Activated CD4-positive, alpha-beta T cell treated with anti-CD3 and anti-CD28 coated beads, Interleukin-2, amount 50 U/mL, for 16 hours (primary cell): ENCODE data around the gene MTRF1.
"Not testable (repeated sequence)": the region's sequence is repeated elsewhere in the genome, so short reads cannot be mapped to it uniquely, and the experiment has no call there.

Source experiments
- DNase-seq: peaks from one replicate; pipeline ENCODE4 v3.0.0-alpha.2; 2020

MTRF1 gene

DNA sequence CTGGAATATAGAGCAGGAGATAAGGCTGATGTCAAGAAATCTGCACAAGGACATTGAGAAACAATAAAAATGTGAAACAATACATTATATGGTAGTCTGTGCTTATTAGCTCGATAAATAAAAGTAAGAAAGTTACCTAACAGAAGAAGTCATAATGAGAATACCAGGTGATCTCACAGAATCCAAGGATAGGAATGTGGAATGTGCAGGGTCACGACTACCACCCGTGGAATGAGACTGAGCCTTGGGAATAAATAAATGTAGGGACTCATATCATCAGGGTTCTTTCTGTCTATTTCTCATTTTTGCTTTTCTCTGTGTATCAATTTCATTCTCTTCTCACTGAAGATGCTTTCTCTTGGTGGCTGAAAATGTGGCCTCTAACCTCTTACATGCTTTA lies 43.0 kb downstream of the MTRF1 start:
- DNase-seq = no peak

DNA sequence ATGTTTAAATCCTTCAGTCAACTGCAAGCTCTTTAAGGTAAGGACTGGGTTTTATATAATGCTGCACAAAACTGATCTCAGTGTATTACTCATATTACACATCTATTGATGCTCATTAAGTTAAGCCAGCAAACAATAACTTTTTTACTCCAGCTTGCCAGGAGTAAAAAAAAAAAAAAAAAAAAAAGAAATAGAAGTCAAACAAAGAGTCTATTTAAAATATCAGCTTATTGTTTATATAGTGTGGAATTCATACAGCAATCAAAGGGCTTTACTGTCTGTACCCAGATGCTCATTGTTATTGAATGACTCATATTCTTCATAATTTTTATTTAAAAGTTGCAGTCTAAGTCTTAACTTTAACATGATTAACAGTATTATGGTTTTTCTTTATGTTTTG lies 47.2 kb downstream of the MTRF1 start:
- no peak for DNase-seq

GRCh38 chr13:41213919-41214318 lies 49.5 kb downstream of the MTRF1 start:
- DNase-seq = no peak

GRCh38 chr13:41213316-41213715 lies 50.1 kb downstream of the MTRF1 start:
- DNase-seq = no peak

- DNase-seq = no peak
Measured at GRCh38 chr13:41212881-41213280, 50.5 kb downstream of the MTRF1 start.

DNA sequence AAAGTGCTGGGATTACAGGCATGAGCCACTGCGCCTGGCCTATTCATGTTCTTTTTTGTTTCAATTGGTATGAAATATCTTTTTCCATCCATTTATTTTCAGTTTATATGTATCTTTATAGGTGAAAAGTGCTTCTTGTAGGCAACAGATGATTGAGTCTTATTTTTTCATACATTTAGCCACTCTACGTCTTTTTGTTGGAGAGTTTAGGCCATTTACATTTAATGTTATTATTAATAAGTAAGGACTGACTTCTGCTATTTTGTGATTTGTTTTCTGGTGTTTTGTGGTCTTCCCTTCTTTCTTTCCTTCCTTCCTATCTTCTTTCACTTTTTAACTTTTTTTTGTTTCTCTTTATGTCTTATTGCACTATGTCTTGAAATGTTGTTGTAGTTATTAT lies 52.3 kb downstream of the MTRF1 start:
- no peak for DNase-seq

DNA sequence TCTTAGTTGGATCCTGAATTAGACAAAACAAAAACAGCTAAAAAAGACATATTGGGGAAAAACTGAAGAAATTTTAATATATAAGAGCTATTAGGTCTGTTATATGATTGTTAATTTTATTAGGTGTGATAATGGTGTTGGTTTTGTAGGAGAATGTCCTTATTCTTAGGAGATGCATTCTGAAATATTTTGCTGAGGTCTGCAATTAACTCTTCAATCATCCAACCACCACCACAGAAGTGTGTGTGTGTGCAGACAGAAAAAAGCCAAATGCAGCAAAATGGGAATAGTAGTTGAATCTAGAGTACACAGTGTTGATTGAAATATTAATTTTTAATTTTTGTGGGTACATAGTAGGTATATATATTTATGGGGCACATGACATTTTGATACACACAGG lies 56.9 kb downstream of the MTRF1 start:
- no peak for DNase-seq

DNA sequence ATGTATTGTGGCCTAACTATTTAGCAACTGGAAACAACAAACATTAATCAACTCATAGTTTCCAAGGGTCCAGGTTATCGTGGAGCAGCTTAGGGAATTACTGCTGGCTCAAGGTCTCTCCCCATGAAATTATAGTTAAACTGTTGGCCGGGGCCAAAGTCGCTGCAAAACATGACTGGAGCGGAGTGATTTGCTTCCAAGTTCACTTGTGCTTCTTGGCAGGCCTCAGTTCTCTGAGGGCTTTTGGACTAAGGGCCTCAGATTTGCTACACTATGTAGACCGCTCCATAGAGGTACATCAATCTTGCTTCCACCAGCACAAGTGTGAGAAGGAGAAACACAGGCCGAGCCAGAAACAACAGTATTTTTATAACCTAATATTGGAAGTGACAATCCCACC lies 59.6 kb downstream of the MTRF1 start:
- no peak for DNase-seq

DNA sequence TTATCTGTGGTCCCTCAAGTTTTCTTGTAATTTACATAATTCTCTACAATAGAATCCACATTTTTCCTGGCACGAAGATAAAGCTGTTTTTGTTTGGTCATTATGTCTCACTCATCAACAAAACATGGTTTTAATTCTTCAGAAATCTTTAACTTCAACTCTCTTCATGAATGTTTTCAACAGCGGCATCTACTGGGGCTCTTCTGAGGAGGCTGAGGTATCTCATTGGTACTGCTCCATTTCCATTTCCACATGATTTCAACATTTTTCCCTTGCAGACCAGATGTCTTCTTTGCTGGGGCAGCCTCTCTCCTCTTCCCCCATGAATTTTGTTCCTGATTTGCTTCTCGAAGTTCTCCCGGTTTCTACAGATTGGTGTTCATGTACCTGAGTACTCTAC lies 63.2 kb downstream of the MTRF1 start:
- no peak for DNase-seq

DNA sequence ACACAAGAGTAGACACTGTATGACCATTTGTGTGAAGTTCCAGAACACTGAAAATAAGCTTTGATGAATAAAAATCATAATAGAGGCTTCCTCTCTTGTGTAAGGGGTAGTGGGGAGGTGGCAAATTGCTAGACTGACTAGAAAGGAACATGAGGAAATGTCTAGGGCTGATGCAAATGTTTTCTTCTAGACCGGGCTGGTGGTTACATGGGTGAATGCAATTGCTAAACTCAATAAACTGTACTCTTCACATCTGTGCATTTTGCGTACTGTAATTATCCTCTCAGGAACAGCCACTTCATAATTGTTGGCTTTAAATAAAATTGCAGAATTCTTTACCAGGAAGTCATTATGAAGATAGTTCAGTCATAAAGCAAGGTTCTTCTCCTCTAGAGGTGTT lies 63.9 kb downstream of the MTRF1 start:
- DNase-seq = no peak

- peak; percentile 25 for DNase-seq
Measured at GRCh38 chr13:41199079-41199478, 64.3 kb downstream of the MTRF1 start.

GRCh38 chr13:41196620-41197019 lies 66.8 kb downstream of the MTRF1 start:
- DNase-seq = no peak

GRCh38 chr13:41196011-41196410 lies 67.4 kb downstream of the MTRF1 start:
- DNase-seq = no peak

- peak; percentile 96 for DNase-seq
Measured at GRCh38 chr13:41193919-41194824, 69.2 kb downstream of the MTRF1 start, which contains the start of gene KBTBD7. Gene KBTBD7, minus strand, starts transcription at chr13:41194569. Its CDS starts 312 bp downstream, at chr13:41194257.

GRCh38 chr13:41193469-41193868 lies 69.9 kb downstream of the MTRF1 start:
- no peak for DNase-seq

- no peak for DNase-seq
Measured at GRCh38 chr13:41188584-41188983, 74.8 kb downstream of the MTRF1 start.

GRCh38 chr13:41186481-41186880 lies 76.9 kb downstream of the MTRF1 start:
- DNase-seq = no peak

GRCh38 chr13:41182231-41182630 lies 81.1 kb downstream of the MTRF1 start:
- no peak for DNase-seq

GRCh38 chr13:41179593-41180250 lies 83.7 kb downstream of the MTRF1 start:
- peak; percentile 55 for DNase-seq

- peak; percentile 74 for DNase-seq
Measured at GRCh38 chr13:41178040-41178439, 85.3 kb downstream of the MTRF1 start.

DNA sequence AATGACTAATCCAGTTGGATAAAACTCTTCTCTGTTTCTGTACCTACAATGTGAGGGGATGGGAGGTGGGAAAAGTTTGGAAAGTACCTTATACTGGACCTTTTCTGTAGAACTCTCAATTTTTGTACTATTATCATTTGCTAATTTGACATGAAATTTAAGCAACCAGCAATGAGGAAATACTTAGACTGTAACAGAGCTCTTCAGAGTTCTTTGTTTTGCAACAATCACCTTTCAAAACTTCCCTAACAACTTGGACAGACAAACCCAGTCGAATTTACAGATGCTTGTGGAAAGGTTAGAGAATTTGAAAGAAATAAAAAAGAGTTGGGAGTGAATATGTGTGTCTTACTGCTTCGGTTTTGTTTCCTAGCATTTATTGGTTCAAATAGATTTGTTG lies 85.8 kb downstream of the MTRF1 start:
- no peak for DNase-seq

DNA sequence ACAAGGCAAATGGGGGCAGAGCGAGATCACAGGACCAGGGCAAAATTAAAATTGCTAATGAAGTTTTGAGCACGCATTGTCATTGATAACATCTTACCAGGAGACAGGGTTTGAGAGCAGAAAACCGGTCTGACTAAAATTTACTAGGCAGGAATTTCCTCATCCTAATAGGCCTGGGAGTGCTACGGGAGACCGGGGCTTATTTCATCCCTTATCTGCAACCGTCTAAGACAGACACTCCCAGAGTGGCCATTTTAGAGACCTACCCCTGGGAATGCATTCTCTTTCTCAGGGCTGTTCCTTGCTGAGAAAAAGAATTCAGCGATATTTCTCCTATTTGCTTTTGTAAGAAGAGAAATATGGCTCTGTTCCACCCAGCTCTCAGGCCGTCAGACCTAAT lies 87.8 kb downstream of the MTRF1 start:
- DNase-seq = not testable (repeated sequence)
